ENCODE measurements around the gene DYRK2.

DNA sequence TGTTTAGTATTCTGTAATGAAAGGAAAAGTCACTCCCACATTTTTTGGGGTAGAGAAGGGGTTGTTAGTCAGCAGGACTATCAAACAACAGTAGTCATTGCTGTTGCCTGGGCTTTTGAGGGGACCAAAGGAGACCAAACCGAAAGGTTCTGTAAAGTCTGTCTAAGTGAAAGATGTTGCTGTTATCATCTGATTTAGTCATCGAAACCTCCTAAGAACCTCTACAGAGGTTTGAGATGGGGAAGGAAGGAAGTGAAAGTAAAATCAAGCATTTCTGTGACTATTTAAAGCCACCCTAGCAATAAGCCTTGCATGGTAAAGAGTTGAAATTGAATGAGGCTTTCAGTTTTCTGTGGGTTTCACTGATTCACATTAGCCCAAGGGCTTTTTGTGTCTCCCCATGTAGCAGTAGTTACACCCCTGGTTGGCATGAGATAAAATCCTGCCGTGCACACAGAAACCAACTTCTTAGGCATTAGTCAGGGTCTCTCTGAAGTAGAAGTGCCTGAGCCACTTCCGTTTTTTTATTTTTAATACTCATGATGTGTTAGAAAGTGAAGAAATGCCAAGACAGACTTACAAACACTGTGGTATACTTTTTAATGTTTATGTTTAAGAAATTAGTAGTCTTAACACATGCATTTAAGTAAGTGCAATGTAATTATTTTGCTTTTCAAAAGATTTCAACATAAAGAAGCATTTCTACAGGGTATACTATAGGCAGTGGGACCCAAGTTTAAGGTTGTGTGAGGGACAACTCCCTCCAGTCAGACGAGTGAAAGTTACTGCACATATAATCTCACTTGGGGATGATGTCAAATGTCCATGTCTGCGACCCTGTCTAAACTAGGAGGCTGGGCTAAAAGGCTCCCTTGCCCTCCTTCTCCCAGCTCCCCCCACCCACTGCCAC lies 50.4 kb downstream of the DYRK2 start:
- TF ChIP-seq, protein P1, sequence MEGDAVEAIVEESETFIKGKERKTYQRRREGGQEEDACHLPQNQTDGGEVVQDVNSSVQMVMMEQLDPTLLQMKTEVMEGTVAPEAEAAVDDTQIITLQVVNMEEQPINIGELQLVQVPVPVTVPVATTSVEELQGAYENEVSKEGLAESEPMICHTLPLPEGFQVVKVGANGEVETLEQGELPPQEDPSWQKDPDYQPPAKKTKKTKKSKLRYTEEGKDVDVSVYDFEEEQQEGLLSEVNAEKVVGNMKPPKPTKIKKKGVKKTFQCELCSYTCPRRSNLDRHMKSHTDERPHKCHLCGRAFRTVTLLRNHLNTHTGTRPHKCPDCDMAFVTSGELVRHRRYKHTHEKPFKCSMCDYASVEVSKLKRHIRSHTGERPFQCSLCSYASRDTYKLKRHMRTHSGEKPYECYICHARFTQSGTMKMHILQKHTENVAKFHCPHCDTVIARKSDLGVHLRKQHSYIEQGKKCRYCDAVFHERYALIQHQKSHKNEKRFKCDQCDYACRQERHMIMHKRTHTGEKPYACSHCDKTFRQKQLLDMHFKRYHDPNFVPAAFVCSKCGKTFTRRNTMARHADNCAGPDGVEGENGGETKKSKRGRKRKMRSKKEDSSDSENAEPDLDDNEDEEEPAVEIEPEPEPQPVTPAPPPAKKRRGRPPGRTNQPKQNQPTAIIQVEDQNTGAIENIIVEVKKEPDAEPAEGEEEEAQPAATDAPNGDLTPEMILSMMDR (IDR thresholded peaks at IDR 0.05 in 8 of 11, conservative IDR thresholded peaks at IDR 0.05 in 3 of 11), result no peak
- TF ChIP-seq POLR2A (IDR thresholded peaks at IDR 0.05), result no peak
